Common myeloid progenitor, CD34-positive (primary cell): ENCODE results near the gene BANP.
"Not testable (repeated sequence)": the region's sequence is repeated elsewhere in the genome, so short reads cannot be mapped to it uniquely, and the experiment has no call there.

Experiments used
- CTCF ChIA-PET: fragments of 350-600 bp; sonication (Branson Sonifier 250); formaldehyde crosslinking; loops from one replicate; lab custom pipeline; 2021; ENCODE audit warnings: antibody characterized with exemption; lab: Charles Lee
- POLR2A ChIA-PET: fragments of 350-600 bp; sonication (Branson Sonifier 250); formaldehyde crosslinking; loops from one replicate; lab custom pipeline; 2021; ENCODE audit warnings: antibody characterized with exemption; lab: Charles Lee
- DNase-seq, 3 donors: peaks; one replicate each; pipeline versions ENCODE4 v3.0.0 to v3.0.0-alpha.2; 2013
- H3K27ac ChIP-seq, 2 experiments: 1 replicate in 1 of 2; 2 replicates in 1 of 2; pipeline ENCODE4 v1.7.0; 2013; ENCODE audit warnings: inconsistent platforms in 2 of 2, low read length in 2 of 2, mild to moderate bottlenecking in 2 of 2, low read depth in 1 of 2, moderate library complexity in 1 of 2; ENCODE audit not compliant: severe bottlenecking in 2 of 2, insufficient read depth in 1 of 2, poor library complexity in 1 of 2
- H3K27me3 ChIP-seq, 5 experiments: replicated peaks in 2 of 5; 1 replicate in 3 of 5; 2 replicates in 2 of 5; pipeline versions ENCODE4 v1.6.1 to v1.7.0; 2013; ENCODE audit warnings: low read length in 4 of 5, mild to moderate bottlenecking in 2 of 5, moderate library complexity in 2 of 5, inconsistent platforms in 1 of 5; ENCODE audit not compliant: insufficient read depth in 5 of 5, control insufficient read depth in 4 of 5
- H3K36me3 ChIP-seq, 4 experiments: 1 replicate in 2 of 4; 2 replicates in 2 of 4; pipeline versions ENCODE4 v1.6.1 to v1.7.0; 2013; ENCODE audit warnings: low read length in 3 of 4, control low read depth in 1 of 4, mild to moderate bottlenecking in 1 of 4; ENCODE audit not compliant: control insufficient read depth in 4 of 4, insufficient read depth in 4 of 4
- H3K4me1 ChIP-seq, 4 experiments: 1 replicate in 3 of 4; 2 replicates in 1 of 4; pipeline versions ENCODE4 v1.6.1 to v1.7.1; 2013; ENCODE audit warnings: low read length in 3 of 4, mild to moderate bottlenecking in 3 of 4, control low read depth in 1 of 4, inconsistent platforms in 1 of 4, moderate library complexity in 1 of 4; ENCODE audit not compliant: control insufficient read depth in 4 of 4, insufficient read depth in 4 of 4; ENCODE audit errors: control extremely low read depth in 1 of 4
- H3K4me3 ChIP-seq, 7 experiments: 1 replicate in 4 of 7; 2 replicates in 3 of 7; pipeline versions ENCODE4 v1.5.1 to v1.7.0; 2013; ENCODE audit warnings: mild to moderate bottlenecking in 7 of 7, low read length in 6 of 7, moderate library complexity in 6 of 7, inconsistent platforms in 2 of 7, low read depth in 2 of 7, control low read depth in 1 of 7; ENCODE audit not compliant: insufficient read depth in 4 of 7, control insufficient read depth in 1 of 7; ENCODE audit errors: extremely low read depth in 1 of 7
- H3K9me3 ChIP-seq, 5 experiments: 1 replicate in 4 of 5; 2 replicates in 1 of 5; pipeline versions ENCODE4 v1.6.1 to v1.7.1; 2013; ENCODE audit warnings: low read length in 4 of 5, mild to moderate bottlenecking in 2 of 5, inconsistent platforms in 1 of 5, low read depth in 1 of 5, moderate library complexity in 1 of 5; ENCODE audit not compliant: control insufficient read depth in 4 of 5, insufficient read depth in 2 of 5; ENCODE audit errors: control extremely low read depth in 1 of 5
- WGBS: methylation state at CpG from one replicate; pipeline ENCODE4 v1.1.5; 2013; ENCODE audit not compliant: insufficient coverage; 5-methylcytosine and 5-hydroxymethylcytosine counted together

The BANP gene

GRCh38 chr16:87912691-87913090 is 38.5 kb upstream of the BANP start:
- CTCF ChIA-PET, result interaction anchor here (0.6 to 1.9 kb wide), 3 partner anchors 14 to 144 kb away, joined by 3 to 6 read pairs (median 4); no protein-coding TSS in a partner anchor
- POLR2A ChIA-PET, result not testable (repeated sequence)
- WGBS, result 83% methylated on average over 18 of the region's 18 CpGs

DNA sequence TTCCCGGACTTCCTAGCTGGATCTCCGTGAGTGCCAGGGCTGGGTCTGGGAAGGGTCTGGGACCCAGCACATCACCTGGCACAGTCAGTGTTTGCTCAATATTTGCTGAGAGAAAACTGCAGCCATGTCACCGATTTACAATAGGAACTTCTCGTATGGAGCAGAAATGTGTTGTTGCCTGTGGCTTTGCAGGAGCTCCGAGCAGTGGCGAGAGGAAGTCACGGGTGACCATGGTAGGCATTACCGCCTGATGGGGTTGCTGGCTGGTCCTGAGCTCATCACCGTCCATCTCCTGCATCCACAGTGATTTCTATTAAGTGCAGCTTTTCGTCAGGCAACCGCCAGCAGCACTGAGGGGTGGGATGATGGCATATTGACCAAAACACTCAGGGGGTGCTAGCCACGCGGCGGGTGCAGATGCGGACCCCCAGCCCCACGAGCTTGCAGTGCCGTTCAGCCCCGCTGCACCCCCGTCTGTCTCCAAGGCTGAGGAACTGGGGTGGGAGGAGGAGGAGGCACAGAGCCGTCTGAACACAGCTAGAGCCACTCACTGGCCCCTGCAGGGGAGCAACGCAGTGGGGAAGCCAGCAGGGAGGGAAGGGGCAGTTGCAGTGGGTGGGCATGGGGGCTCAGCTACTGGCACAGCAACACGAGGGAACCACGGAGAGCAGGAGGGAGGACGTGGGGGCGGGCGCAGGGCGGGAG is 37.1 kb upstream of the BANP start:
- H3K9me3 ChIP-seq, H3K27ac ChIP-seq, H3K4me3 ChIP-seq, DNase-seq, H3K36me3 ChIP-seq, H3K27me3 ChIP-seq, POLR2A ChIA-PET: not testable (repeated sequence)
- WGBS, result 91% methylated on average over 11 of the region's 27 CpGs
- CTCF ChIA-PET, result interaction anchor here (0.9 to 2.7 kb wide), 5 partner anchors 12 to 137 kb away, joined by 3 to 8 read pairs (median 3); no protein-coding TSS in a partner anchor
- peaks cover 0 to 11% (median 3%) of the 10 kb centered on the region in 4 experiments for H3K4me1 ChIP-seq

More at GRCh38 chr16:87912691-87913090, 38.5 kb upstream of the BANP start:
- not testable (repeated sequence) for H3K27ac ChIP-seq, H3K4me1 ChIP-seq, H3K27me3 ChIP-seq, H3K4me3 ChIP-seq, H3K9me3 ChIP-seq, H3K36me3 ChIP-seq
- DNase-seq, result peak in 2 of 3 donors; percentile 39 to 53

DNA sequence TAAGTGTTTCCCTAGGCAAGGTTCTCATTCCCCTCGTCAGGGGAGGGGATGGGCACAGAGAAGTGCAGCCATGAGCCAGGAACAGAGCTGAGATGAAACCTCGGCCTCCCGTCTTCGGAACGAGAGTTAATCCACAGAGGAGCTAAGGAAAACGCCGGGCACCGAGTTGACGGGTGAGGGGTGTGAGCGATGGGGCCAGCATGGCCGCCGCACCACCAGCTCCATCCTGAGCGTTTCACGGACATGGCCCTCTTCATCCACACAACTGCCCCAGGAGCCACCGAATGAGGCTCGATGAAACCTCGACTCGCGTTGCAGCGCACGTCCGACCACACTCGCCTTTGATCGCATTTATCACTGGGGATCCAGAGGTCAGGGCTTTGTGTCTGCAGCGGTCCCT is 36.4 kb upstream of the BANP start:
- POLR2A ChIA-PET, result no interaction called here

GRCh38 chr16:87917503-87917902 is 33.7 kb upstream of the BANP start:
- WGBS, result 96% methylated on average over 9 of the region's 9 CpGs
- peaks cover 0 to 9% (median 4%) of the 10 kb centered on the region in 4 experiments for H3K4me1 ChIP-seq
- ChIA-PET POLR2A (no interaction called here), CTCF (interaction anchor here (1.9 kb wide), 1 partner anchor 138 kb away, joined by 4 read pairs; no protein-coding TSS in a partner anchor)
- H3K27me3 ChIP-seq, result no peaks in the 10 kb centered on the region
- H3K9me3 ChIP-seq, result no peaks in the 10 kb centered on the region
- H3K27ac ChIP-seq, result no peak overlapping the region
- no peak for DNase-seq
- H3K36me3 ChIP-seq, result no peaks in the 10 kb centered on the region
- no peak overlapping the region for H3K4me3 ChIP-seq

More for the DNA sequence above, 36.4 kb upstream of the BANP start:
- no peak for DNase-seq
- H3K27ac ChIP-seq, result no peak overlapping the region
- CTCF ChIA-PET, result interaction anchor here (1.2 to 2.7 kb wide), 5 partner anchors 11 to 136 kb away, joined by 3 to 8 read pairs (median 3); no protein-coding TSS in a partner anchor
- H3K9me3 ChIP-seq, result no peaks in the 10 kb centered on the region
- no peak overlapping the region for H3K4me3 ChIP-seq
- 97% methylated on average over 23 of the region's 25 CpGs for WGBS
- no peaks in the 10 kb centered on the region for H3K27me3 ChIP-seq
- peaks cover 0 to 9% (median 4%) of the 10 kb centered on the region in 4 experiments for H3K4me1 ChIP-seq
- H3K36me3 ChIP-seq, result no peaks in the 10 kb centered on the region

GRCh38 chr16:87918338-87918737 is 32.9 kb upstream of the BANP start:
- no peaks in the 10 kb centered on the region for H3K27me3 ChIP-seq
- H3K4me1 ChIP-seq, result peaks cover 0 to 9% (median 4%) of the 10 kb centered on the region in 4 experiments
- H3K36me3 ChIP-seq, result no peaks in the 10 kb centered on the region
- H3K4me3 ChIP-seq, result peak overlapping the region in 1 of 7 experiments; percentile 30
- H3K27ac ChIP-seq, result no peak overlapping the region
- H3K9me3 ChIP-seq, result no peaks in the 10 kb centered on the region
- 92% methylated on average over 13 of the region's 13 CpGs for WGBS
- ChIA-PET CTCF (interaction anchor here (1.9 kb wide), 1 partner anchor 139 kb away, joined by 4 read pairs; no protein-coding TSS in a partner anchor), POLR2A (no interaction called here)
- DNase-seq, result no peak

GRCh38 chr16:87918866-87919680 is 32.2 kb upstream of the BANP start:
- H3K27ac ChIP-seq, result no peak overlapping the region
- ChIA-PET POLR2A (no interaction called here), CTCF (no interaction called here)
- H3K36me3 ChIP-seq, result no peaks in the 10 kb centered on the region
- H3K4me3 ChIP-seq, result peak overlapping the region in 1 of 7 experiments; percentile 30
- 65% methylated on average over 30 of the region's 37 CpGs for WGBS
- peak in 2 of 3 donors; percentile 44 to 47 for DNase-seq
- peaks cover 0 to 9% (median 4%) of the 10 kb centered on the region in 4 experiments for H3K4me1 ChIP-seq
- H3K9me3 ChIP-seq, result no peaks in the 10 kb centered on the region
- H3K27me3 ChIP-seq, result no peaks in the 10 kb centered on the region
